ENCODE results near the gene C4orf50.
"Not testable (repeated sequence)": the region's sequence is repeated elsewhere in the genome, so short reads cannot be mapped to it uniquely, and the experiment has no call there.

C4orf50 gene

GRCh38 chr4:5858020-5858769, 160.0 kb downstream of the C4orf50 start:
- DNase-seq (ENCODE audit: low read depth), result no peak

- DNase-seq (ENCODE audit: low read depth), result no peak
These were observed 161.0 kb downstream of the C4orf50 start for GRCh38 chr4:5857199-5857598.

GRCh38 chr4:5856362-5856761, 161.9 kb downstream of the C4orf50 start:
- not testable (repeated sequence) for DNase-seq (ENCODE audit: low read depth)

GRCh38 chr4:5854929-5855328, 163.3 kb downstream of the C4orf50 start:
- DNase-seq (ENCODE audit: low read depth), result no peak

GRCh38 chr4:5852523-5853202, 165.6 kb downstream of the C4orf50 start:
- no peak for DNase-seq (ENCODE audit: low read depth)

- no peak for DNase-seq (ENCODE audit: low read depth)
These were observed 166.5 kb downstream of the C4orf50 start for GRCh38 chr4:5851637-5852301.
